AG04450 (cell line): Measurements from ENCODE around the gene DNASE1L2. TPM values are rescaled to one million over a fixed set of nuclear protein-coding genes. Genes with fewer than 3 reads are reported as not detected.

Source experiments
- CTCF ChIA-PET: fragments of 300-600, 350-600 bp; formaldehyde crosslinking; extraction: SDS; loops from one replicate; lab custom pipeline; 2022; ENCODE audit warnings: antibody characterized with exemption, inconsistent platforms; lab: Charles Lee
- POLR2A ChIA-PET: fragments of 350-600 bp; formaldehyde crosslinking; extraction: SDS; loops from one replicate; lab custom pipeline; 2021; ENCODE audit warnings: antibody characterized with exemption, inconsistent platforms; lab: Yijun Ruan, JAX
- DNase-seq: peaks from one replicate; pipeline ENCODE4 v3.0.0-alpha.2; 2011; ENCODE audit warnings: low read depth, low spot score
- H3K27ac ChIP-seq: one replicate; pipeline ENCODE4 v1.5.1; 2012; ENCODE audit warnings: low read depth, low read length, control low read depth
- H3K27me3 ChIP-seq: one replicate; pipeline ENCODE4 v1.6.0; 2012; ENCODE audit warnings: low read length; ENCODE audit not compliant: control insufficient read depth, insufficient read depth
- H3K4me3 ChIP-seq: 2 replicates; pipeline ENCODE4 v1.5.1; 2011; ENCODE audit warnings: mild to moderate bottlenecking, low read depth, low read length, control low read depth
- H3K9me3 ChIP-seq: 2 replicates; pipeline ENCODE4 v1.5.1; 2012; ENCODE audit warnings: low read length; ENCODE audit not compliant: control insufficient read depth, insufficient read depth
- CTCF ChIP-seq: IDR thresholded peaks from 2 replicates; pipeline ENCODE4 v1.5.1; 2011; ENCODE audit warnings: low read depth, low read length, control low read depth, inconsistent platforms
- polyA plus RNA-seq: library from polyadenylated mRNA; depleted of rRNA; stranded (reverse); fragments of >200 nt; gene quantifications from 2 replicates; pipeline ENCODE4 v1.2.3, GENCODE V29; 2011

Gene DNASE1L2
- polyA plus RNA-seq, 1 experiment: 0.14 TPM

- CTCF ChIA-PET: no interaction called here
- no peaks in the 10 kb centered on the region for H3K27me3 ChIP-seq
- POLR2A ChIA-PET: interaction anchor here (1.1 kb wide), 1 partner anchor 57 kb away, joined by 3 read pairs; the partner anchor contains the start of gene TRAF7
- H3K27ac ChIP-seq: no peak overlapping the region
- H3K4me3 ChIP-seq: peak overlapping the region; percentile 67
- DNase-seq: no peak
- no peaks in the 10 kb centered on the region; the same call in 1 of the 2 replicates for H3K9me3 ChIP-seq
- no peak for TF ChIP-seq CTCF
These were observed 23.6 kb upstream of the DNASE1L2 start for GRCh38 chr16:2212362-2213324.

- TF ChIP-seq CTCF: no peak
These were observed 22.2 kb upstream of the DNASE1L2 start for GRCh38 chr16:2213817-2214718.

GRCh38 chr16:2214719-2214968 is 21.6 kb upstream of the DNASE1L2 start, which contains the start of gene PGP:
Gene PGP, minus strand, starts transcription at chr16:2214840. Its CDS starts 63 bp downstream, at chr16:2214777.
- H3K27me3 ChIP-seq: no peaks in the 10 kb centered on the region
- peak within 1 kb of the TSS; percentile 77 for H3K4me3 ChIP-seq
- H3K9me3 ChIP-seq: no peaks in the 10 kb centered on the region
- TF ChIP-seq CTCF: no peak
- peak within 1 kb of the TSS; percentile 87 for H3K27ac ChIP-seq
- CTCF ChIA-PET: no interaction called here
- no peak for DNase-seq
- POLR2A ChIA-PET: interaction anchor here (0.6 to 1.7 kb wide), 7 partner anchors 8 to 318 kb away, joined by 3 to 27 read pairs (median 3); partner anchors contain the start of gene TRAF7

More at GRCh38 chr16:2213817-2214718, 22.2 kb upstream of the DNASE1L2 start:
- H3K9me3 ChIP-seq: no peaks in the 10 kb centered on the region; the same call in 1 of the 2 replicates
- ChIA-PET CTCF (no interaction called here), POLR2A (interaction anchor here (0.6 to 1.7 kb wide), 8 partner anchors 8 to 318 kb away, joined by 3 to 27 read pairs (median 4); partner anchors contain the start of gene TRAF7)
- H3K4me3 ChIP-seq: peak overlapping the region; percentile 67
- no peak overlapping the region for H3K27ac ChIP-seq
- DNase-seq: no peak
- no peaks in the 10 kb centered on the region for H3K27me3 ChIP-seq

GRCh38 chr16:2216330-2216729 is 19.9 kb upstream of the DNASE1L2 start:
- CTCF ChIA-PET: no interaction called here
- DNase-seq: no peak
- no peaks in the 10 kb centered on the region for H3K9me3 ChIP-seq
- POLR2A ChIA-PET: interaction anchor here (0.7 kb wide), 1 partner anchor 273 kb away, joined by 4 read pairs; no protein-coding TSS in a partner anchor
- no peak overlapping the region for H3K27ac ChIP-seq
- no peak overlapping the region for H3K4me3 ChIP-seq
- H3K27me3 ChIP-seq: no peaks in the 10 kb centered on the region
- no peak for TF ChIP-seq CTCF
